Glomerular visceral epithelial cell (primary cell): ENCODE data around the gene UHRF2.
"Not testable (repeated sequence)": the region's sequence is repeated elsewhere in the genome, so short reads cannot be mapped to it uniquely, and the experiment has no call there.

Source experiments
- DNase-seq: peaks from one replicate; pipeline ENCODE4 v3.0.0-alpha.2; 2016; ENCODE audit errors: extremely low spot score

The UHRF2 gene

GRCh38 chr9:6484210-6484609 is 71.2 kb downstream of the UHRF2 start:
- no peak for DNase-seq

- DNase-seq: no peak
Observed at GRCh38 chr9:6488395-6488794, 75.4 kb downstream of the UHRF2 start.

GRCh38 chr9:6489099-6489498 is 76.1 kb downstream of the UHRF2 start:
- DNase-seq: no peak

GRCh38 chr9:6490863-6491262 is 77.9 kb downstream of the UHRF2 start:
- DNase-seq: no peak

- no peak for DNase-seq
Observed at GRCh38 chr9:6495466-6495865, 82.5 kb downstream of the UHRF2 start.

GRCh38 chr9:6498982-6499381 is 86.0 kb downstream of the UHRF2 start:
- peak; percentile 37 for DNase-seq

GRCh38 chr9:6501526-6502210 is 88.7 kb downstream of the UHRF2 start:
- DNase-seq: no peak

GRCh38 chr9:6502399-6502798 is 89.4 kb downstream of the UHRF2 start:
- DNase-seq: no peak

GRCh38 chr9:6506571-6506970 is 93.6 kb downstream of the UHRF2 start:
- no peak for DNase-seq

- no peak for DNase-seq
Observed at GRCh38 chr9:6512085-6512657, 99.2 kb downstream of the UHRF2 start.

- no peak for DNase-seq
Observed at GRCh38 chr9:6522263-6522662, 109.3 kb downstream of the UHRF2 start.

GRCh38 chr9:6525326-6526045 is 112.5 kb downstream of the UHRF2 start:
- no peak for DNase-seq

- DNase-seq: no peak
Observed at GRCh38 chr9:6535594-6535993, 122.6 kb downstream of the UHRF2 start.

- no peak for DNase-seq
Observed at GRCh38 chr9:6538666-6539071, 125.7 kb downstream of the UHRF2 start.

- DNase-seq: not testable (repeated sequence)
Observed at GRCh38 chr9:6542617-6543016, 129.6 kb downstream of the UHRF2 start.

- no peak for DNase-seq
Observed at GRCh38 chr9:6543204-6543603, 130.2 kb downstream of the UHRF2 start.

- no peak for DNase-seq
Observed at GRCh38 chr9:6545017-6545691, 132.2 kb downstream of the UHRF2 start.

GRCh38 chr9:6549106-6549800 is 136.3 kb downstream of the UHRF2 start:
- DNase-seq: no peak

GRCh38 chr9:6551136-6551535 is 138.1 kb downstream of the UHRF2 start:
- DNase-seq: no peak

GRCh38 chr9:6552033-6552432 is 139.0 kb downstream of the UHRF2 start:
- DNase-seq: no peak

- no peak for DNase-seq
Observed at GRCh38 chr9:6552498-6553121, 139.6 kb downstream of the UHRF2 start.

- DNase-seq: no peak
Observed at GRCh38 chr9:6553866-6554265, 140.9 kb downstream of the UHRF2 start.
